G401 (cell line): Measurements from ENCODE around the gene PYCR2. TPM values are rescaled to one million over a fixed set of nuclear protein-coding genes. Genes with fewer than 3 reads are reported as not detected.

Experiments
- total RNA-seq: library from RNA; depleted of rRNA; stranded (reverse); fragments of >200 nt; shearing (Covaris generic); gene quantifications from 2 replicates; pipeline ENCODE4 v1.2.3, GENCODE V29; 2014; rRNA removed

Gene PYCR2
- total RNA-seq, 1 experiment from 2014 or later: 125 TPM

Other genes with a start within 250 kb of the PYCR2 start
- 452 and 552 TPM in 2 replicates for gene SRP9, start 146.4 kb downstream of the PYCR2 start, total RNA-seq
- 23.5 and 30.0 TPM in 2 replicates for gene EPHX1, start 114.1 kb downstream of the PYCR2 start, total RNA-seq
- 1.8 and 2.2 TPM in 2 replicates for gene TMEM63A, start 41.9 kb downstream of the PYCR2 start, total RNA-seq
- not detected in 2 replicates for gene LEFTY1, start 35.1 kb downstream of the PYCR2 start, total RNA-seq
- gene LEFTY2, start 17.0 kb upstream of the PYCR2 start, total RNA-seq: not detected in 2 replicates
- gene SDE2, start 75.1 kb upstream of the PYCR2 start, total RNA-seq: 13.5 and 22.1 TPM in 2 replicates
- 250 and 310 TPM in 2 replicates for gene H3-3A, start 138.5 kb upstream of the PYCR2 start, total RNA-seq